Measurements from ENCODE around the gene CFAP410.
"Not testable (repeated sequence)": the region's sequence is repeated elsewhere in the genome, so short reads cannot be mapped to it uniquely, and the experiment has no call there.

Gene CFAP410

GRCh38 chr21:44295646-44296045 is 43.5 kb downstream of the CFAP410 start:
- DNase-seq: no peak

GRCh38 chr21:44295163-44295573 is 44.0 kb downstream of the CFAP410 start:
- no peak for DNase-seq

DNA sequence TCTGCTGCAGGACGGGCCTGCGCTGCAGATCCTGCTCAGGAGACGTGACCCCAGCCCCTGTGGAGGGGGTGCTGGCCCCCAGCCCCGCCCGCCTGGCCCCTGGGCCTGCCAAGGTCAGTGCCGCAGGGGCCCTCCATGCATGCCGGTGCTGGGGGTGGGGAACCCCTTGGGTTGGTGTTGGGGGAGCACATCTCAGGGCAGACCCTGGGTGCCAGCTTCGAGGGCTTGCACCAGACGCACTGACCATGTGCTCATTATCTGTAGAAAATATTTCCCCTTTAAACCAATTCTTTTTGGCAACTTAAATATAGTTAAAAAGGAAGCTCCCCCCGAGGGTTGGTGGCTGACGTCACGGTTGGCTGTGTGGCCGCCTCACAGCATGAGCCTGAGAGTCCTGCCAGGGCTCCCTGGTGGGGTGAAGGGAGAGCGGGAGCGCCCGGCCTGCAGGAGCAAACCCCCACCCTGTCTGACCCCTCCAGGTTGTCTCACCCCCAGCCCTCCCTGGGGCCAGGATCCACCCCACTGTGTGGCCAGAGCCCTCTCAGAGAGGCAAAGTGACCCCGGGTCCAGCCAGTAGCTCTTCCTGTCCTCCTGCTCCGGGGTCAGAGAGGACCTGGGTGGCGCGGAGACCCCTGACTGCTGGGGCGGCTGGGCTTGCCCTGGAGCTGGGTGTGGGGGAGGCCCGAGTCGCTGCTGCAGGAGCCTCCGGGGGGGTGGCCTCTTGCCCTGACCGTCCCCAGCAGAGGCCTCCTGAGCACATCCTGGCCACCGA is 44.6 kb downstream of the CFAP410 start:
- peak; percentile 16 for DNase-seq

DNA sequence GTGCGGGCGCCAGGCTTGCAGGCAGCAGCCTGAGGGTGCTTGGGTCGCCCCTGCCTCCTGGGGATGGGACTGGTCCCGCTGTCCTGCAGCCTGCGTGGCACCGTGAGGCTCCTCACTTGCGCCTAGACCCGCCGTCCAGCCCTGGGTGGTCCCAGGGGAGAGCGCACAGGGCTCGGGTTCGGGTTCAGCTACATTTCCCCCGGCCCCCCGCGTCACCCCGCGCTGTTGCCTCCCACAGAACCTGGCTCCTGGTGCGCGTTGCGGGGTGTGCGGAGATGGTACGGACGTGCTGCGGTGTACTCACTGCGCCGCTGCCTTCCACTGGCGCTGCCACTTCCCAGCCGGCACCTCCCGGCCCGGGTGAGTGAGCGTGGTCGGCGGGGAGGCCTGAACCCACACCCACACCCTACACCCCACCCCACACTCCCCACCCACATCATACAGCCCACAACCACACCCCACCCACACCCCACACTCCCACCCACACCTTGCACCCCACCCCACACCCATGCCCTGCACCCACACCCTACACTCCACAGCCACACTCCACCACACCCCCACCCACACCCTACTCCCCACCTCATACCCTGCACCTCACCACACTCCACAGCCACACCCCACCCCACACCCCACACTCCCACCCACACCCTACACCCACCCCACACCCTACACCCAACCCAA is 45.5 kb downstream of the CFAP410 start:
- DNase-seq: peak; percentile 67

- DNase-seq: no peak
Measured at GRCh38 chr21:44292812-44293195, 46.4 kb downstream of the CFAP410 start.

DNA sequence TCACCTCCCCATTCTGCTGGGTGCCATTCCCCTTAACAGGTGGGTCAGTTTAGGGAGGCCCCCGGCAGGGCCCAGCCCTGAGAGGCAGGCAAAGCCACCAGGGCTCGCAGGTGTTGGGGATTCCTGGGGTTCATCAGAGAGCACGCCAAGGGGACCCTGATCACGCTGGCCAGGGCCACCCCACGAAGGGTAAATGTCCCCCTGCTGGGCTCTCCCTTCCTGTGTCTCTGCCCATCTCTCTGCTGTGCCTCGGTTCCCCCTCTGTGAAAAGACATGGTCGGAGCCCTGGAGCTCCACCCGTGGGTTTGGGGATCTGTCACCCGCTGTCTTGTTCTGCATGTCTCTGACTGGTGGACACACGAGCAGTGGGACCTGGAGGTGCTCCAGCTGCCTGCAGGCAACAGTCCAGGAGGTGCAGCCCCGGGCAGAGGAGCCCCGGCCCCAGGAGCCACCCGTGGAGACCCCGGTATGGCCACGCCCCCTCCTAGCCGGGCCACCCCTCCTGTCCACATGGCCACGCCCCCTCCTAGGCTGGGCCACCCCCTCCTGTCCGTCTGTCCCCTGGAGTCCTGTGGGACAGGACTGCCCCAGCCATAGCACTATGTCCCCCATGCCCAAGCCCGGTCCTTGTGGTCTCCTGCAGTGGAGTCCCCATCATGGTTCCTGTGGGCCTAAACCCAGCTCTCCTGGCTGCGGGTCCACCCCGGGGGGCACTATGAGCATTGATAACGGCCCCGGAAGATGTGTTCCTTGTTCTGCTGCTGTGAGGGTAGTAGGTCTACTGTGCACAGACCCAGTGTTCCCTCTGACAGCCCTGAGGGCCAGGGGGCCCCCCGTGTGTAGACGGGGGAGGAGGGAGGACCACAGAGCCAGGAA is 47.0 kb downstream of the CFAP410 start:
- DNase-seq: no peak

- no peak for DNase-seq
Measured at GRCh38 chr21:44291078-44291935, 47.9 kb downstream of the CFAP410 start.

DNA sequence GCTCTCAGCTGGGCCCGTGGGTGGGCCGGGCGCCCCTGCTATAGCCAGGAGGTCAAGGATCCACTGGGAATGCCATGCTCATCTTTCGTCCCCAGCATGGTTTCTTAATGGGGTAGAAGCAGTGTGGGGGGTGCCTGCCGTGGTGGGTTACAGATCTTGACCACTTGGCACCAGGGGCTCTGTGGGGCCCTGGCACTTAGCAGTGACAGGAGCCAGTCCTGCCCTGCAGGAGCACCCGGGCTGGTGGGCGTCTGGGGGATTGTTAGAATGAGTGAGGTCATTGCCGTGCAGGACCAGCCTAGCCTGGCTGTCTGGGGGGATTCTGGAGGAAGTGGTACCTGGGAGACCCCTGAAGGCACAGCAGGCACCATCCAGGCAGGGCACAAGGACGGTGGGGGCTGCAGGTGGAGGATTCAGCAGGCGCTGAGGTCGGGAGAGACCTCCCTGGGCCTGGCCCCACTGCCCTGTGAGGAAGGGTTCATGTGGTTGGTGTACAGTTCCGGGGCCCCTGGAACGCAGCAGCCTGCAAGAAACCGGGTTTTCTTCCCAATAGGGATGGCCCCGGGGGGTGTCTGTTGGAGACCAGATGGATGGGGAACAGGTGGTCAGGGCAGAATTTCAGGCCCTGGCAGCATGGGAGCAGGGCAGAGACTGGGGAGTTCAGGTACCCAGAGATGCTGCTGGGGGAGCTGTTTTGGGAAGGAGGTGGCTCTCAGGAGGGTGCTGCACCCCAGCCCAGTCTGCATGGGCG is 48.7 kb downstream of the CFAP410 start:
- no peak for DNase-seq

GRCh38 chr21:44289381-44290010 is 49.7 kb downstream of the CFAP410 start:
- DNase-seq: no peak

DNA sequence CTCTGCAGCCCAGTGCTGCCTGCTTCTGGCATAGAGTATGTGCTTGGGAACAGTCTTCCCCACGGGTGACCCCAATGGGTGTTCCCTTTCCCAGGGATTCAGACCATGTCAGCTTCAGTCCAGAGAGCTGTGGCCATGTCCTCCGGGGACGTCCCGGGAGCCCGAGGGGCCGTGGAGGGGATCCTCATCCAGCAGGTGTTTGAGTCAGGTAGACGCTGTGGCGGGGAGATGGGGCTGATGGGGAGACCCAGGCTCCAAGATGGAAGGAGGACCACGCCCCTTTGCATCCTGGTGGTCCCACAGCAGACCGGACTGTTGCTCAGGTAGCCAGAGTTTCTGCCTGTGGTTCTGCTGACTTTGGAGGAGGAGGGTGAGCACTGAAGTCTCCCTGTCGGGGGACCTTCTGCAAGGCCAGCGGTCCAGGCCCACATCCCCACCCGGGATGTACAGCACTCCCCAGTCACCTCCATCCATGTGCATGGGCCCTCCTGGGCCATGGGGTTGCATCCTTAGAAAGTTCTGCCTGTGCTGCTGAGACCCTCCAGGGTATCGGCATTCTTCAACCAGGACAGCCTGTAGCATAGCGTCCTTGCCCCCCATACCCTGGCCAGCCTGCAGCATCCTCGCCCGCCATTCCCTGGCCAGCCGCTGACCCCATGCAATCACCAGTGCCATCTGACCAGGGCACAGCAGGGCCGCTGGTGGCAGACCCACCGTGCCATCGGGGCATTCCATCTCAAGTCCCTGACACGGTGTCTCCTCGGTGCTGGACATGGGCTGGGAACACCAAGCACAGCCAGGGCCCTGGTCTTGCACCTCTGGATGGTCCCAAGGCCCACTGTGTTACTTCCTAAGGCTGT is 50.7 kb downstream of the CFAP410 start:
- no peak for DNase-seq

DNA sequence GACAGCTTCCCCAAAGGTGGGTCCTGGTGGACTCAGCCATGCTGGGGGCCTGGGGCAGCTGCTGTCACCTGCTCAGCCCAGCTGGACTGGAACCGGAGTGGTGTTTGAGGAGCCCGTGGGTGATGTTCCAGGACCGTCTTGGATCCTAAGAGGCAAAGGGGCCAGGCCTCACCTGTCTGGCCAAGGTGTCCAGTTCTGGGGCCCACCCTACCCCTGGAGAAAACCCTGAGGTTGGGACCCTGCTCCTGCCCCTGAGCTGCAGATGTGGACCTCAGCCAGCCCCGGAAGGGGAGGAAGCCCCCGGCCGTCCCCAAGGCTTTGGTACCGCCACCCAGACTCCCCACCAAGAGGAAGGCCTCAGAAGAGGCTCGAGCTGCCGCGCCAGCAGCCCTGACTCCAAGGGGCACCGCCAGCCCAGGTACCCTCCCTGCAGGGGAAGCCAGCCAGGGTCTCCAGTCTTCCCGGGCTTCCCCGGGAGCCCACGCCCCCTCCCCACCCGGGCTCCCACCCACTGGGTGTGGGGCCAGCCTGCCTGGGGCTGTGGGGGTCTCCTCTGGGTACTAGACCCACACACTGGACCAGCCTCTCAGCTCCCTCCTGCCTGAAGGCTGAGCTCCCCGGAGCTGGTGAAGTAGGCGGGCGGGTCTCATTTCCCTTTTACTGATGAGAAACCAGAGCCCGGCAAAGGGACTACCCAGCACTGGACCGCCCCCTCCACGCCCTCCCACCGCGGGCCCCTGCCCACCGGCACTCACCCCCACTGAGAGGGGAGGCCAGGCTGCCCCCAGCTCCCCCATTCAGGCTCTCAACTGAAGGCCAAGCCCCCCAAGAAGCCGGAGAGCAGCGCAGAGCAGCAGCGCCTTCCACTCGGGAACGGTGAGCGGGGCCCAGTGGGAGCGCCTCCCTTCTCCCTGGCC is 52.2 kb downstream of the CFAP410 start:
- DNase-seq: no peak

DNA sequence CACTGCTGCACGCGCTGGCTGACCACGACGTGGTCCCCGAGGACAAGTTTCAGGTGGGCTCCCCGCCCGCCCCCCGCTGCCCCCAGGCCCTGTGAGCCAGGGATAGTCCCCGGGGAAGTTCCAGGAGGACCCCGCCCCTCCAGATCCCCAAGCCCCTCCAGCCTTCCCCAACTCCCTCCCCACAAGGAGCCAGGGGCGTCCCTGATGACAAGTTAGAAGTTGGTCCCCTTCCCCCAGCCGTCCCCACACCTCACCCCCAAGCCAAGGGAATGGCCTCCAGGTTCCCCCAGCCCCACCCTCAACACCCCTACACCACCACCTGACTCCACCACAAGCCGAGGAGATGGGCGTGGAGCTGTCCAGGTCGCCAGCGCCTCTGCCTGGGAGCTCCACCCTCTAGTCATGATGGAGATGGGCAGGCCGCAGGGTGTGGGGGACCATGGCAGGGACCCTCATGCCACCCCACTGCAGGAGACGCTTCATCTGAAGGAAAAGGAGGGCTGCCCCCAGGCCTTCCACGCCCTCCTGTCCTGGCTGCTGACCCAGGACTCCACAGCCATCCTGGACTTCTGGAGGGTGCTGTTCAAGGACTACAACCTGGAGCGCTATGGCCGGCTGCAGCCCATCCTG is 53.0 kb downstream of the CFAP410 start:
- no peak for DNase-seq

- no peak for DNase-seq
Measured at GRCh38 chr21:44285138-44285992, 53.8 kb downstream of the CFAP410 start, which contains the start of gene AIRE. TSS of gene AIRE (plus strand) at chr21:44285876. CDS start at chr21:44286007, 131 bp downstream.

DNA sequence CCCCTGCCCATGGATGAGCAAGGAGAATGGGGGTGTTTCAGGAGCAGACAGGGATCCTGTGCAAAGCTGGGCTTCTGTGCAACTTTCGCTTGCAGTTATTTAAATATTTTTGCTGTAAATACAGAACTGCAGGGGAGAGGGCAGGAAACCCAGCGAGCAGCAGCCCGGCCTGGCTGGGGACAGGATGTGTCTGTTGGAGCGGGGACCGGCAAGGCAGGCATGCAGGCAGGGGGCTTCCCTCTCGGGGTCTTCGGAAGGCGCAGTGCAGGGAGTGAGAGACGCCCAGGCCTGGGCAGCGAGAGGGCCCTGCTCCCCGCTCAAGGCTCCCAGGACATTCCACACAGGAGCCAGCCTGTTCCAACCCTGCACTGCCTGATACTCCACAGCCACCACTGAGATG is 55.2 kb downstream of the CFAP410 start:
- no peak for DNase-seq

GRCh38 chr21:44283211-44283785 is 55.9 kb downstream of the CFAP410 start:
- not testable (repeated sequence) for DNase-seq

- no peak for DNase-seq
Measured at GRCh38 chr21:44282370-44282769, 56.8 kb downstream of the CFAP410 start.

DNA sequence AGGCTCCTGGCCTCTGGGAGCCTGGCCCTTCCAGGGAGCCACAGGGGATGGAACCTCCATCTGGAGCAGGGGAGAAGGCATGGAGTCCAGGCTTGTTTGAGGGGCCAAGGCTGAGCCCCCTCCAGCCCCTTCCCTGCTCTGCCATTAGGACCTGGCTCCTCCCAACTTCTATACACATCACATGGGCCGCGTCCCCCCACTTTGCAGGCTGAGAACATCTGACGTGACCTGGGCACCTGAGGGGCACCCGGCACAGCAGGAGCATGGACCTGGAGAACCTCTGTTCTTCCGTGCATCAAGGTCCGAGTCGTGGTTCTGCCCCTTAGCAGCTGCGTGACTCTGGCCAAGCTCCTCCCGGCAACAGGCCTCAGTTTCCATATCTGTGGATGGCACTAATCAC is 57.4 kb downstream of the CFAP410 start:
- DNase-seq: no peak
